Measurements from ENCODE around the gene DOCK4.

GRCh38 chr7:111927353-111928019 lies 278.7 kb downstream of the DOCK4 start:
- no peak for TF ChIP-seq CTCF (IDR thresholded peaks at IDR 0.05; ENCODE audit: control extremely low read depth in 1 of 3, insufficient read depth in 1 of 3, low read depth in 1 of 3, low read length in 3 of 3)
- TF ChIP-seq SP1 (IDR thresholded peaks at IDR 0.05; ENCODE audit: low read depth, low read length): no peak

All from H1 (cell line).